SIG-M5 (cell line): ENCODE data around the gene NUS1.
"Not testable (repeated sequence)": the region's sequence is repeated elsewhere in the genome, so short reads cannot be mapped to it uniquely, and the experiment has no call there.

ENCODE experiments used
- DNase-seq: peaks from one replicate; lab custom pipeline; 2025; lab: John Stamatoyannopoulos, UW

NUS1 gene

DNA sequence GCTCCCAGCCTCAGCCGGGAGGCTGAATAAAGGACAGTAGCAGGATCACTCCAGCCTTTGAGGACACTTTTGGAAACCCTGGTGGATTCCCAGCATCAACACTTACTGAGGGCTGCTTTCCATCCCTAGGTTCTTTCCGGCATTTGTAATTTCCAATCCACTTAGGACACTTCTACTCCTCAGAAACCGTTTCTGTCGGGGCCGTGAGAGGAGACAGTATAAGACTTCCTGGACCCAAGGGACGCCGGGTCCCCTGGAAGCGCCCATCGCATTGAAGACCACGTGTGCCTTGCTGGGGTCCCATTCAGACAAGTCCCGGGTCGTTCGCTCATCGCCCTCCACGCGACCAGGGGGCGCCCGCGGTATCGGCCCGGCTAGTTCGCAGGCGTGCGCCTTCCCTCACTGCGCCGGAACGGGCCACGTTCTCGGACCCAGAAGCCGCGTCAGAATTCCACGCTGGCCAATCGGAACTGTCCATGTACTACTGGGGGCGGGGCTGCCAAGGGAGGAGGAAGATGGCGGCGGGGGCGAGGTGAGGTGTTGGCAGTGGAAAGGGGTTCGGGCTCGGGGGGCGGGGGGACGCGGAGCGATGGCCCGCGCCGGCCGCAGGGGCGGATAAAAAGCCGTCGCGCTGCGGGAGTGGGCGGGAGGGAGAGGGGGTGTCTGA, at the start of gene NUS1:
NUS1 (plus strand) TSS at position 479 of the 667 bp plus-strand sequence. CDS start 202 bp downstream, outside the sequence.
- DNase-seq, result peak; percentile 74

DNA sequence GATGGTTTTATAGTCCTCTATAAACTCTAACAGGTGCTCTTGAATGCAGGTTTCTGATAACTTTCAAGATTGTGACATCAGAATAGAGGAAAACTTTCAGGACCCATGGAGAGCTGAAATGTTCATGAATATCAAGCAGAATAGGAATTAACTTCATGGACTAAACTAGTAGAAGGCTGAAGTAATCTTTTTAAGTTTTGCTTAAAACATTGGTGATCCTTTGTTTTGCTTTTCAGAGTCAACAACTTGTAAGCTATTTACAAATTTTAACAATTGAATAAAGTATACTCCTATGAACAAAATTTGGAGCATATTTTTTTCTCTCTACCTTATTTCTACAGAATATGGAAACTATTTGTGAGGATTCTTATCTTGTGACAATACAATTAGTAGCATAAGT, 47.7 kb upstream of the NUS1 start:
- no peak for DNase-seq

- no peak for DNase-seq
These were observed 46.1 kb upstream of the NUS1 start for GRCh38 chr6:117629119-117629660.

DNA sequence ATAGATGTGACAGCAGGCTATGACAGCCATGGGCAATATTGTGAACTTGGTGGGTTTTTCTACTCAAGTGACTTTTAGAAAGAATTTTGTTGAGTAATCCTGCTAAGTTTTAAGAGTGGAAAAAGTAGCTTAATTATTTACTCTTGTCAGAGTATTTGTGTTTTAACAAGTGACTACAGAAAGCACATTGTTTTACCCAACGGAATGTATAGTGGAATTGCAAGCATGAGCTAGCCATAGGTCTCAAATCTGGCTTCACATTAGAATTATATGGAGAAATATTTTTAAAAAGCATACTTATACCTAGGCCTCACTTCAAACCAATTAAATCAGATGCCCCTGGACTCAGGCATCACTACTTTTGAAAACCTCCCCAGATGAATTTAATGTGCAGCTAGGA, 37.5 kb upstream of the NUS1 start:
- no peak for DNase-seq

GRCh38 chr6:117642976-117643375, 32.3 kb upstream of the NUS1 start:
- no peak for DNase-seq

DNA sequence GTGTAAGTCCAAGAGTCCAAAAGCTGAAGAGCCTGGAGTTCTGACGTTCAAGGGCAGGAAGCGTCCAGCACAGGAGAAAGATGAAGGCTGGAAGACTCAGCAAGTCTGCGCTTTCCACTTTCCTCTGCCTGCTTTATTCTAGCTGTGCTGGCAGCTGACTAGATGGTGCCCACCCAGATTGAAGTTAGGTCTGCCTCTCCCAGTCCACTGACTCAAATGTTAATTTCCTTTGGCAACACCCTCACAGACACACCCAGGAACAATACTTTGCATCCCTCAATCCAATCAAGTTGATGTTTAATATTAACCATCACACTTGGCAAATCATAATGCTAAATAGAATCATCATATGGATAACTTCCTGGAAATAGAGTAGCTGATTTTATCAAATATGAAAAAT, 23.3 kb upstream of the NUS1 start:
- DNase-seq, result not testable (repeated sequence)

GRCh38 chr6:117653949-117654348, 21.3 kb upstream of the NUS1 start:
- DNase-seq, result no peak

DNA sequence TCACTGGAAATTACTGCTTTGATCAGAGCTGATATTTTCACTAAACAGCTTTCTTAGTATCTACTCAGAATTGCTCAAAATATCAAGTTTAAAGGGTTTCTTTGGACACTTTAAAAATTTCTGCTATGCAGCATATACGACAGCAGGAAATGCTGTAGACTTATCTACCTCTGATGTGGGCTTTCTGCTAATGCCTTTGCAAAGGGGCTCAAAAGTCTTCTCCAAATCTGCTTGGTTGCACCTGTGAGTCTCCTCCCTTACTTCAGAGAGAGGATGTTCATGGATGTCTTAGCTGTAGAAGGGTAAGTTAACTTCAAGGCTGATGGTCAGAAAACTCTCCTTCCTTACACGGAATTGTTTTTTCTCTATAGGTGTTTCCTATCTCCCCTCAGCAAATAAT, 19.9 kb upstream of the NUS1 start:
- no peak for DNase-seq

DNA sequence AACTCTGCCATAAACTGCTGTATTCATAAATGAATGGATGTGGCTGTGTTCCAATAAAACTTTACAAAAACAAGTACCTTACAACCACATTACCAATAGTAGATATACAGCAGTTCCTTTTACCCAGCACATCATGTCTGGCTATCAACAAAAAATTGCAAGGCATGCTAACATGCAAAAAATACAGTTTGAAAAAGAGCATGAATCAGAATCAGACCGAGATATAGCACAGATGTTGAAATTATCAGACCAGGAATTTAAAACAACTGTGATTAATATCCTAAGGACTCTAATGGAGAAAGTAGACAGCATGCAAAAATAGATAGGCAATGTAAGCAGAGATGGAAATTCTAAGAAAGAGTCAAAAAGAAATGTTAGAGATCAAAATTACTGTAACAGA, 8.4 kb upstream of the NUS1 start:
- no peak for DNase-seq

DNA sequence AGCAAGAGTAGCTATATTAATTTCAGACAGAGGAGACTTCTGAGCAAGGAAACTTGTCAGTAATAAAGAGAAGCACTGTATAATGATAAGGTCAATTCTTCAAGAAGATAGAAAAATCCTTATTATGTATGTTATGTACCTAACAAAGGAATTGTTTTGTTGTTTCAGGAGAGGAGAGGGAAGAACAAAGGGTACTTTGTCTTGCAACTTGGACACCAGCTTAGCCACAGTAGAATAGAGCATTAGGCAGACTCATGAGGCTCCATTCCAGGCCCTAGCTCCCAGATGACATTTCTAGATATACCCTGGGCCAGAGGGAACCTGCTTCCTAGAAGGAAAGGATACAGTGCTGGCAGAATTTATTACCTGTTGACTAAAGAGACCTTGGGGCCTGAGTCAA, 6.5 kb upstream of the NUS1 start:
- DNase-seq, result no peak

DNA sequence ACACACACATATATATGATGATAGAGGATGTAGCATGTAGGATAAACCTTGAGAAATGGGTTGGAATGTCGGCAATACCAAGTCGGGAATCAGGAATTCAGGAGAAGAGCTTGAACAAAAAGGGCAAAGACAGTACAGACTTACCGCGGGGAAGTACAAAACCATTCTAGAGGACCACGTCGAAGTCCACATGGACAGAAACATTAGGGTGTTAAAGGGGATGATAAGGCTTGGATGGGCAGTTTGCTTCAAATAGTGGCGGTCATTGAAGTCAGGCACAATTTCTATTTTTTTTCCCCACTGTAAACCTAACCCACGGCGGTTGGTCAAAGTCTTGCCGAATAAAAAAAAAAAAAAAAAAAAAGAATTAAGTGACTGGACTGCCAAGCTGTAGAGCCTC, 766 bp upstream of the NUS1 start:
- DNase-seq, result no peak

DNA sequence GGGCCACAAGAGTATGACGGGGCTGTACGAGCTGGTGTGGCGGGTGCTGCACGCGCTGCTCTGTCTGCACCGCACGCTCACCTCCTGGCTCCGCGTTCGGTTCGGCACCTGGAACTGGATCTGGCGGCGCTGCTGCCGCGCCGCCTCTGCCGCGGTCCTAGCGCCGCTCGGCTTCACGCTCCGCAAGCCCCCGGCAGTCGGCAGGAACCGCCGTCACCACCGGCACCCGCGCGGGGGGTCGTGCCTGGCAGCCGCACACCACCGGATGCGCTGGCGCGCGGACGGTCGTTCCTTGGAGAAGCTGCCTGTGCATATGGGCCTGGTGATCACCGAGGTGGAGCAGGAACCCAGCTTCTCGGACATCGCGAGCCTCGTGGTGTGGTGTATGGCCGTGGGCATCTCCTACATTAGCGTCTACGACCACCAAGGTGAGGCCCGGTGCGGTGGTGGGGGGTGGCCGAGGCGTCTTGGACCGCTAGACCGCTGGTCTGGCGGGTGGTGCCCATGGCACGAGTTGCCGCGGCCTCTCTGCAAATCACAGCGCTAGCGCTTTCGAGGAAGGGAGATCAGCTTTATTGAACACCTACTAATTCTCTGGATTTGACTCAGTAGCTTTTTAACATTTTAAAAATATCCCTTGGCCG, 511 bp downstream of the NUS1 start:
- DNase-seq, result not testable (repeated sequence)

GRCh38 chr6:117676577-117677218, 1.4 kb downstream of the NUS1 start:
- DNase-seq, result no peak

GRCh38 chr6:117677553-117678141, 2.4 kb downstream of the NUS1 start:
- peak; percentile 24 for DNase-seq

DNA sequence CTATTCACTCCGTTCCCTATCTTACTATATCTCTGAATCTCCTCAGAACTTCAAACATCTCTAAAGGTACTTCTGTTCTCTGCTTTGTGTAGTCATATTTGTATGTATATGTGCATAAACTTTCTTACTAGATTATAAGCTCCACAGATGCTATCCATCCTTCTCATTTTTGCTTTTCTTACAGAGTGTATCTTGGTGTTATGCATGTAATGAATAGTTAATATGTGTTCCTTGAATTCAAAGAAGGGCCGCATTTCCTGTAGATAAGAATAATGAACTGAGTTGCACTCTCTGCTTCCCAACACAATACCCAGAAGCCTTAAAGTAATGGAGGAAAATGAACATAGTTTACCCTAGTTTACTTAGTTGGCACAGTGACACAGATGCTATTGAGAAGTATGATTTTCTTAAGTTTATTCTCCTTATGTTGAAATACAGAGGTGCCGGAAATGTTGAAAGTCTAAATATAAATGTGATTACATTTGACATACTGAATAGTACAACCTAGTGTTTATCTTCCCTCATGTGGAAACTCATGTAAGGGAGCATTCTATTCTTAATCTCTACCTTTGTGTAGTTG, 6.0 kb downstream of the NUS1 start:
- no peak for DNase-seq

DNA sequence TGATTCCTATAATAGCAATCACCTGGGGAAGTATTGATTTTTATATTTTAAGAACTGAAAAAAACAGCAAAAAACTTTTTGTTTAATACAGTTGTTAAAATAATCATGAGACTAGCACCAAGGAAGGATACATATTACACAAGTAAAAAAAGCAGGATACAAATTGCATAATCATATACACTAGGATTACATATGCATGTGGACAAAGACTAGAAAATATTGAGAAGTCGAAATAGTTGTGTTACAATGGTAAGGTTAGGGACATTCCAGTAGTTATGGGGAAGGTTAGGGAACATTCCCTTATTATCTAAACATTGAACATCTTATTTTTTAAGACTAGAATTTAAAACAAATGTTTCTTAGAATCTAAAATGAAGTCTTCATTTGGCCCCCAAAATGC, 9.5 kb downstream of the NUS1 start:
- DNase-seq, result no peak

DNA sequence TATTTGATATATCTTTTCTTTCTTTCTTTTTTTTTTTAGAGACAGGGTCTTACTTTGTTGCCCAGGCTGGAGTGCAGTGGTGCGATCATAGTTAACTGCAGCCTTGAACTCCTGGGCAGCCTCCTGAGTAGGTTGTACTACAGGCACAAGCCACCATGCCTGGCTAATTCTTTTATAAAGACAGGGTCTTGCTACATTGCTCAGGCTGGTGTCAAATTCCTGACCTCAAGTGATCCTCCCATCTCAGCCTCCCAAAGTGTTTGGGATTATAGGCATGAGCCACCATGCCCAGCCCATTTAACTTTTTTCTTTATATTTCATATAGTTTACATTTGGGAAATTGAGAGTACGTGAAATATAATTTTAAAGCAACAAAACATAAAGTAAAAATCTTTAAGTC, 10.1 kb downstream of the NUS1 start:
- DNase-seq, result no peak

GRCh38 chr6:117687021-117687648, 11.9 kb downstream of the NUS1 start:
- no peak for DNase-seq

DNA sequence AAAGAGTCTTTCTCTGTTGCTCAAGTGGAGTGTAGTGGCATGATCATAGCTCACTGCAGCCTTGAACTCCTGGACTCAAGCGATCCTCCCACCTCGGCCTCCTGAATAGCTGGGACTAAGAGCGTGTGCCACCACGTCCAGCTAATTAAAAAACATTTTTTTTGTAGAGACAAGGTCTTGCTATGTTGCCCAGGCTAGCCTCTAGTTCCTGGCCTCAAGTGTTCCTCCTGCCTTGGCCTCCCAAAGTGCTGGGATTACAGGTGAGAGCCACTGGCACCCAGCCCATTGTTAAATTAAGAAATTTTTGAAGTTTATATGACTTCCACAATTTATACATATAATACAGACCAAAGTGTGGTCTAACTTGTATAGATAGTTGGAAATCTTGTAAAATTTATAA, 14.3 kb downstream of the NUS1 start:
- DNase-seq, result not testable (repeated sequence)

GRCh38 chr6:117706504-117706903, 31.2 kb downstream of the NUS1 start:
- no peak for DNase-seq

- DNase-seq, result not testable (repeated sequence)
These were observed 31.8 kb downstream of the NUS1 start for GRCh38 chr6:117706936-117707509.

DNA sequence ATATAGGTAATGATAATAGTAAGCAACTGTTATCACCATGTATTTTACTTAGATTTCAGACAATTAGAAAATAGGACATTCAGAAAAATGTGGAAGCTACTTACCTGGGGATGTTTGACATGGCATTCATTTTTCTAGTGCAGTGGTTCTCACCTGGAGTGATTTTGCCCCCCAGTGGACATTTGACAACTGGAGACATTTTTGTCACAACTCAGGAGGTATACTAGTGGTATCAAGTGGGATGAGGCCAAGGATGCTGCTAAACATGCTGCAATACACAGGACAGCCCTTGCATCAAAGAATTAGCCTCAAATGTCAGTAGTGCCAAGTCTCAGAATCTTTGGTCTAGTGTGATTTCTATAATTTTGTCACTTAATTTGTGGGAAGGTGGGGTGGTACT, 36.1 kb downstream of the NUS1 start:
- no peak for DNase-seq
